Stimulated activated CD4-positive, alpha-beta T cell treated with anti-CD3 and anti-CD28 coated beads, Interleukin-2, amount 100 ng/mL, for 48 hours (primary cell): ENCODE data around the gene CLASRP.
"Not testable (repeated sequence)": the region's sequence is repeated elsewhere in the genome, so short reads cannot be mapped to it uniquely, and the experiment has no call there.

Experiments used
- DNase-seq, 2 donors: peaks; one replicate each; pipeline ENCODE4 v3.0.0-alpha.2; 2020

Gene CLASRP, protein sequence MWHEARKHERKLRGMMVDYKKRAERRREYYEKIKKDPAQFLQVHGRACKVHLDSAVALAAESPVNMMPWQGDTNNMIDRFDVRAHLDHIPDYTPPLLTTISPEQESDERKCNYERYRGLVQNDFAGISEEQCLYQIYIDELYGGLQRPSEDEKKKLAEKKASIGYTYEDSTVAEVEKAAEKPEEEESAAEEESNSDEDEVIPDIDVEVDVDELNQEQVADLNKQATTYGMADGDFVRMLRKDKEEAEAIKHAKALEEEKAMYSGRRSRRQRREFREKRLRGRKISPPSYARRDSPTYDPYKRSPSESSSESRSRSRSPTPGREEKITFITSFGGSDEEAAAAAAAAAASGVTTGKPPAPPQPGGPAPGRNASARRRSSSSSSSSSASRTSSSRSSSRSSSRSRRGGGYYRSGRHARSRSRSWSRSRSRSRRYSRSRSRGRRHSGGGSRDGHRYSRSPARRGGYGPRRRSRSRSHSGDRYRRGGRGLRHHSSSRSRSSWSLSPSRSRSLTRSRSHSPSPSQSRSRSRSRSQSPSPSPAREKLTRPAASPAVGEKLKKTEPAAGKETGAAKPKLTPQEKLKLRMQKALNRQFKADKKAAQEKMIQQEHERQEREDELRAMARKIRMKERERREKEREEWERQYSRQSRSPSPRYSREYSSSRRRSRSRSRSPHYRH

DNA sequence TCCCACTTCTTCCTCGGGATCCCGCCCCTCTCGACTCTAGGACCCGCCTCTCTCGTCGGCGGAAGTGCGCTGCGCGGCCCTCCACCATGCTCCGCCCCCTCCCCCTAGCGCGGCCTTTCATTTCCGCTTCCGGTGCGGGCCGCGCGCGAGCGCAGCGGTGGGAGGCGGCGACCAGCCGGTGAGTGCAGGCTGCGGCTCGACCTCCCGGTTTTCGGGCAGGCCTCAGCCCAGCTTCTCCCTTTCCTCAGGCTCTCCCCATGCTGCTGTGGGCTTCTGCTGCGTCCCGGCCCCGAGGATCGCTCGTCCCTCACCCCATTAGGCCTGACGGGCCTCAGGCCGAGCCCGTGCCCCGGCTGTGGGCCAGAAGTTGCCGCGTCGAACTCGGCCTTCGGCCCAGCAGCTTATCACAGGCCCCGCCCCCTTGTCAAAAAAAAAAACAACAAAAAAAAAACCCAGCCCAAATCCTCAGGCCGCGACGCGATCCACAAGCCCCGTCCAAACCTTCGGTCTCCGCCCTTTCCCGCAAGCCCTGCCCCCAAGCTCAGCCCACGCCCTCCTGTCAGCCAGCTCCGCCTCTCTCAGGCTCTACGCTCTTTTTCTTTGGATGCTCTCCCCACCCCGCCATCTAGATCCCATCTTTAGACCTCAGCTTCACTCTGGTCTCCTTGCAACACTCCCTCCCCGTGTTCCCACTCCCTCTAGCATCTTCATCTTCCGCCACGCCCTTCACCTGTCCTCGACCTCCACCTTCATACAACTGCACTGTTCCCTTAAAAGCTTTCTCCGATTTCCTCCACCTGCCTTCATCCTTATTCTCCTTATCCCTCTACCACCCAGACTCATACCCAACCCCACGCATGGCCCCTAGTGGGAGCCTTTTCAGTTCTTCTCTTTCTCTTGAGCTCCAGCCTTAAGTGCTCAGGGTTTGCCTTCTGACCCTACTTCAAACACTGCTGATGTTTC, at the start of gene CLASRP:
Gene CLASRP (plus strand): TSS at position 115 of the 963 bp plus-strand sequence. CDS start 1,168 bp downstream, outside the sequence.
- peak; percentile 87 to 90 for DNase-seq

DNA sequence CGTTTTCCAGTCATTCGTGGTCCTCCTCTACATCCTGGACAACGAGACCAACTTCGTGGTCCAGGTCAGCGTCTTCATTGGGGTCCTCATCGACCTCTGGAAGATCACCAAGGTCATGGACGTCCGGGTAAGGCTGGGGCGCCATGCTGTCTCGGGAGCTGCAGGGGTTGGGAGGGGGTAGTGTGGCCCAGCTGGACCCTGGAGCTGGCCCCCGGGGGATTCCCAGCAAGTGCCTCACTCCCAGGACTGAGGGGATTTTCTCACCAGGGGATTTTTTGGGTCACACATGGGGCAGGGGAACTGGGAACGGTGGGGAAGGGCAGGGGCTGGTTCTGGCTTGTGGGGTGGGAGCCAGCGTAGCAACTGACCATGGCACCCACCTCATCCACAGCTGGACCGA, 48.4 kb upstream of the CLASRP start:
- DNase-seq = no peak

DNA sequence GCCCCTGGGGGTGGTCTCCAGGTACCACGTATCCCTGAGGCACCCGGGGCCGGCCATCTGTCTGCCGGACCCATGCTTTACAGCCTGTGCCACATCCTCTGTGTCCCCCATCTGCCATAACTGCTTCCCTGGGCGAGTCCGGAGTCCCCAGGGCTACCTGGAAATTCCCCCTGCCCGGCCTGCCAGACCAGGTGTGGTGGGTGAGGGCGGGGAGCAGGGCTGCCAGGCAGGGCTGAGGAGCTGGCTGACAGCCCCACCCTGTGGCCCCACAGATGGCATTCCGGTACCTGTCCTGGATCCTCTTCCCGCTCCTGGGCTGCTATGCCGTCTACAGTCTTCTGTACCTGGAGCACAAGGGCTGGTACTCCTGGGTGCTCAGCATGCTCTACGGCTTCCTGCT, 47.9 kb upstream of the CLASRP start:
- no peak for DNase-seq

DNA sequence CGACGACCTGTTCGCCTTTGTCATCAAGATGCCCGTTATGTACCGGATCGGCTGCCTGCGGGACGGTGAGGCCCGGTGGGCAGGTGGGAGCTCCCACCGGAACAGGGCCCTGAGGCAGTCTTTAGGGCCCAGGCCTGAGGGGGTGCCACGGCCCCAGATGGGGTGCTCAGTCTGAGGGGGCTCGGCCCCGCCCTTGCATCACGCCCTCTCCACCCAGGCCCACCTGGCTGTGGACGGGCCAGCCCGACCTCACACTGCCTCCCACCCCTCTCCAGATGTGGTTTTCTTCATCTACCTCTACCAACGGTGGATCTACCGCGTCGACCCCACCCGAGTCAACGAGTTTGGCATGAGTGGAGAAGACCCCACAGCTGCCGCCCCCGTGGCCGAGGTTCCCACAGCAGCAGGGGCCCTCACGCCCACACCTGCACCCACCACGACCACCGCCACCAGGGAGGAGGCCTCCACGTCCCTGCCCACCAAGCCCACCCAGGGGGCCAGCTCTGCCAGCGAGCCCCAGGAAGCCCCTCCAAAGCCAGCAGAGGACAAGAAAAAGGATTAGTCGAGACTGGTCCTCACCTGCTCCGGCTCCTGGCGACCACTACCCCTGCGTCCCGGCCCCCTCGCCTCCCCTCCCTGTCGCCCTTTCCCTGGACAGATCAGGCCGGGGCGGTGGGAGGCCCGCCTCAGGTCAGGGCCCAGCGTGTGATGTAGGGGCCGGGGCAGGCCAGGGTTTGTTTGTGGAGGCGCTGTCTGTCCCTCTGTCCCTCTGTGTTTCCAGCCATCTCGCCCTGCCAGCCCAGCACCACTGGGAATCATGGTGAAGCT, 46.3 kb upstream of the CLASRP start:
- no peak for DNase-seq

DNA sequence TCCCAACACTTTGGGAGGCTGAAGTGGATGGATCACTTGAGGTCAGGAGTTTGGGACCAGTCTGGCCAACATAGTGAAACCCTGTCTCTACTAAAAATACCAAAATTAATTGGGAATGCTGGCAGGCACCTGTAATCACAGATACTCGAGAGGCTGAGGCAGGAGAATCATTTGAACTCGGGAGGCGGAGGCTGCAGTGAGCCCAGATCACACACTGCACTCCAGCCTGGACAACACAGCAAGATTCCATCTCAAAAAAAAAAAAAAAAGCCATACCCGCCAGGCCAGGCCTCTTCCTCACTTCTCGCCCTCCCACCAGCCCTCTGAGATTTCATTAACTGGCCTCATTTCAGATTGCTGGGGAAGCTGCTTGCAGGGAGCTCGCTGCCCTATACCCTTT, 45.3 kb upstream of the CLASRP start:
- DNase-seq = no peak

DNA sequence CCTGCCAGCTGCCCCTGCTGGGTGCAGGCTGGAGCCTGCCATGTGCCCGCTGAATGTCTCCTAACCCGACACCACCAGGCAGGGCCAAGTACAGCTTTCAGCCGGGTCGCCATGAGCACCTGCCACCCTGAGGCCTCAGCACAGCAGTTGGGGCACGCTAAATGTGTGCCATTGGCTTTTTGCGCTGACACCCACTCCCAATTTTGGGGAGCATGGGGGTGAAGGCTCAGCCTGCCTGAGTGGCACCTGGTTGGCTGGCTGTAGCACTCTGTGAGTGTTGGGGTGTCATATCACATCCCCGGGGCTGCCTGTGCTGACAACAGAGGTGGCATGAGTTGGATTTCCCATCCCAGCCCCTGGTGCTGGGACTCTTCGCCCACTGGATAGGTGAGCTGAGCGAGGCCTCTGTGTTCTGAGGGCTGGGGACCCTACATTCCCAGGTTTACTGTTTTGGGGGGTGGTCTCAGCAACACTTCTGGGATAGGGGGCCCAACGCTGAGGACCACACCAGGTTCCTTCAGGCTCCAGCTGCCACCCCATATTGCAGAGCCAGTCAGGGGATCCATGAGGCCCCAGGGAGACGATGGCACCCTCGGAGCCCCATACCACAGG, 44.8 kb upstream of the CLASRP start:
- no peak for DNase-seq

DNA sequence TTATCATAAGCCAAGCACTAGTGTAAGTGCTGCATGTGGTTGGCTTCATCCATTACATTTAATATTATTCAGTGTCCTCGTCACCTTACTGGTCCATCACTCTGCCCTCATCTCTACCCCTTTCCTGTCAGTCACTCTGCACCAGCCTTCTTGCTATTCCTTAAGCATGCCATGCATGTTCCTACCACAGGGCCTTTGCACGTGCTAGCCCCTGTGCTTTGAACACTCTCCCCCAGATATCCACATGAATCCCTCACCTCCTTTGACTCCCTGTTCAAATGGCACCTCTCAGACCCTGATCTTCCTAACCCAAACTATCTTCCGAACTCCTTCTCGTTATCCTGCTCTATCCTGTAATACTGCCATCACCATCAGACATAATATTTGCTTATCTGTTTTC, 40.8 kb upstream of the CLASRP start:
- DNase-seq = no peak

DNA sequence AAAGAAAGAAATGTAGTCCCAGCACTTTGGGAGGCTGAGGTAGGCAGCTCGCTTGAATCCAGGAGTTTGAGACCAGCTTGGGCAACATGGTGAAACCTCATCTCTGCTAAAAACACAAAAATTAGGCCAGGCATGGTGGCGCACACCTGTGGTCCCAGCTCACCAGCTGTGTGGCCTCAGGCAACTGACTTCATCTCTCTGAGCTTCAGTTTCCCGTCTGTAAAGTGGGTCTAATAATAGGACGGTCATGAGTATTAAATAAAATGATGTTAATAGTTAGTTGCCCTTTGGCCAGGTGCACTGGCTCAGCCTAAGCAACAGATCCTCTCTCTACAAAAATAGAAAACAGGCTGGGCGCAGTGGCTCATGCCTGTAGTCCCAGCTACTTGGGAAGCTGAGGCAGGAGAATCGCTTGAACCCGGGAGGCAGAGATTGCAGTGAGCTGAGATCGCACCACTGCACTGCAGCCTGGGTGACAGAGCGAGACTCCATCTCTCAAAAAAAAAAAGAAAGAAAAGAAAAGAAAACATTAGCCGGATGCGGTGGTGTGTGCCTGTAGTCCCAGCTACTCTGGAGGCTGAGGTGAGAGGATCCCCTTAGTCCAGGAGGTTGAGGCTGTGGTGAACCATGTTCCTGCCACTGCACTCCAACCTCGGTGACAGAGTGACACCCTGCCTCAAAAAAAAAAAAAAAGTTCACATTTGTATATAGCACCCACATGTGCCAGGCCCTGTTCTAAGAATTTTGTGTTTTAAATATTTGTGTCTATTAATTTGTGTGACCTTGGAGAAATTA, 39.5 kb upstream of the CLASRP start:
- not testable (repeated sequence) for DNase-seq

DNA sequence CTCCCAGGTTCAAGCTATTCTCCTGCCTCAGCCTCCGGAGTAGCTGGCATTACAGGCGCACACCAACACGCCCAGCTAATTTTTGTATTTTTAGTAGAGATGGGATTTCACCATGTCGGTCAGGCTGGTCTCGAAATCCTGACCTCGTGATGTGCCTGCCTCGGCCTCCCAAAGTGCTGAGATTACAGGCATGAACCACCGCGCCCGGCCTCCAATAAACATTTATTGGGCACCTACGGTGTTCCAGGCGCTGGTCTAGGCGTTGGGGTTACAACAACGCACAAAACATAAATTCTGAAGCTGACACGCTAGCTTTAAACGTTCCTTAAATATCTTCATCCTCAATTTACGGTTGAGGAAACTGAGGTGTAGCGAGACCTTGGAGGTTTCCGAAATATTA, 38.2 kb upstream of the CLASRP start:
- DNase-seq = not testable (repeated sequence)

DNA sequence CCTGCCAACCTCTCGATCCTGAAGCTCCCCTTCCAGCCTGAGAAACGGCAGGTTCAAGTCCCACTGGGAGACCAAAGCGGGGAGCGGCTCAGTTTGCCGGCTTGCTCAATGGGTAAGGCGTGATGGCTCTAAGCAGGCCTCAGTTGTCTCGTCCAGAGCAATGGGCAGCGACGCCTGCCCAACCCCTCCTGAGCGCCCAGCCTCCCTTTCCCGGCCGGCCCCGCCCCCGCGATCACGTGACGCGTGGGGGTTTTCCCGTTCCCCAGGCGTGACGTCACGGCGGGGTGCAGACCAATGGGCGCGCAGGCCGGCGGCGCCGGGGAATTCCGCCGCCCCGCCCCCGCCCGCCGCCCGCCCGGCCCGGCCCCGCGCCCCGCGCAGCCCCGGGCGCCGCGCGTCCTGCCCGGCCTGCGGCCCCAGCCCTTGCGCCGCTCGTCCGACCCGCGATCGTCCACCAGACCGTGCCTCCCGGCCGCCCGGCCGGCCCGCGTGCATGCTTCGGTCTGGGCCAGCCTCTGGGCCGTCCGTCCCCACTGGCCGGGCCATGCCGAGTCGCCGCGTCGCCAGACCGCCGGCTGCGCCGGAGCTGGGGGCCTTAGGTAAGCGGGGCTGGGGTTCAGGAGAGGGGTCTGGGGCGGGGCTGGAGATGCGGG, 37.6 kb upstream of the CLASRP start, which contains the start of gene RELB:
Gene RELB (plus strand): TSS at position 378 of the 653 bp plus-strand sequence. CDS start 116 bp downstream, at position 494.
- peak; percentile 98 to 100 for DNase-seq

DNA sequence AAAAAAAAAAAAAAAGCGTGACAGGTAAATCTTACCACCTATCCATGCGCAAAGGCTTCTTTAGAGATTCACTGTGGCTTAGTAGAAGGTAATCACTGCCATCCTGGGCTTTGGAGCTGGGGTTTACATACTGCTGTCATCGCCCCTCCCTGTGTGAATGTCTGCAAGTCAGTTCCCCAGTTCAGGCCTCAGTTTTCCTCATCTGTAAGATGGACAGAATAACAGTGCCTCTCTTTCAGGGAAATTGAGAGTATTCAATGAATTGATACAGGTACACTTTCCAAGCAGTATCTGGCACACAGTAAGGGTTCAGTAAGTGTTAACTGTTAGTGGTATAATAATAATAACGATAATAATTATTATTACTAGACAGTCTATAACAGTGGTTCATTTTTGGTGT, 35.4 kb upstream of the CLASRP start:
- no peak for DNase-seq

DNA sequence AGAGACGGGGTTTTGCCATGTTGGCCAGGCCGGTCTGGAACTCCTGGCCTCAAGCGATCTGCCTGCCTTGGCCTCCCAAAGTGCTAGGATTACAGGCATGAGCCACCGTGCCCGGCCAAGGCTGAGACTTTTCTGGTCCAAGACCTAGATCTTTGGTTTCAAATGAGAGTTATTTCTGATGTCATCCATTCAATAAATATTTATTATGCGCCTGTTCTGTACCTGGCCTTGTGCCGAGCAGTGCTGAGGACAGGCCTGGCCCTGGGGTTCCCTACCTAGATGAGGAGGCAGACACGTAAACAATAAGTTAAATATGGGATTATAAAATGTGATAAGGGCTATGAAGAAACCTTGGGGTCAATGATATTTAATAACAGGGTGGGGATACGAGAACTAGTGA, 33.1 kb upstream of the CLASRP start:
- DNase-seq = no peak

DNA sequence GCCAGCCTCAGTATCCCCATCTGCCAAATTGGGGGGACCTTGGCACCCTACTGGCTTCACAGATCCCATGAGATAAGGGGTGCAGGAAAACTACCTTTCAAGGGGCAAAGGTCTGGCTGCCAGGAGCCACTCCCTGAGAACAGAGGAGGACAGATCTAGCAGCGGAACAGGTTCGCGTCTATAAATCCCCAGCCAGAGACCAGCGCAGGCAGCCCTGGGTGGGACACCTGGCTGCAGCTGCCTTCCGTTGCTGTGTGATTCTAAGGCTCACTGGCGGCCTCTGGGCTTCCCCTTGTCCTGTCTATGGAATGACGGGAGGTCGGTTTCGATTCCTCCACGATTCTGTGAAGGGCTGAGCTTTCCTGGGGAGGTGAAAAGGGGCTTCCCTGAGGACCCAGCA, 30.3 kb upstream of the CLASRP start:
- DNase-seq = no peak

DNA sequence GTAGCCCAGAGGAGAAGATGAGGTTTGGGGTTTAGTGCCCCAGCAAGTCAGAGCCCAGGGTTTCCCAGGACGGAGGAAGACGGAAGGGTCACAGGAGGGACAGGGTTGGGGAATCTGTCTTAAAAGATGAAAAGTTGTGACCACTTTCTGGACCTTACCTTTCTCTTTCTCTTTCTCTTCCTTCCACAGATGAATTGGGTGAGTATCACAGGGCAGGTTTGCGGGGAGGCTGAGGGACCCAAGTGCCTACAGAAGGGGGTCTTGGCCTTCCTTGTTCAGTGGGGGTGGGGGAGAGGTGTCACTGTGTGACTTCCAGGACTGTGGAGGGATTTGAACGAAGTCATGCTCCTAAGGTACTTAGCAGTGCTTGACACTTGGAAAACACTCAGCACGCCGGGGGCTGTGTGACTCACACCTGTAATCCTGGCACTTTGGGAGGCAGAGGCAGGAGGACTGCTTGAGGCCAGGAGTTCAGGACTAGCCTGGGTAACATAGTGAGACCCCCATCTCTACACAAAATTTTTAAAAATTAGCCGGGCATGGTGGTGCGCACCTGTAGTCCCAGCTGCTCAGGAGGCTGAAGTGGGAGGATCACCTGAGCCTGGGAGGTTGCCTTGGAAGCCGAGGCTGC, 29.1 kb upstream of the CLASRP start:
- no peak for DNase-seq

DNA sequence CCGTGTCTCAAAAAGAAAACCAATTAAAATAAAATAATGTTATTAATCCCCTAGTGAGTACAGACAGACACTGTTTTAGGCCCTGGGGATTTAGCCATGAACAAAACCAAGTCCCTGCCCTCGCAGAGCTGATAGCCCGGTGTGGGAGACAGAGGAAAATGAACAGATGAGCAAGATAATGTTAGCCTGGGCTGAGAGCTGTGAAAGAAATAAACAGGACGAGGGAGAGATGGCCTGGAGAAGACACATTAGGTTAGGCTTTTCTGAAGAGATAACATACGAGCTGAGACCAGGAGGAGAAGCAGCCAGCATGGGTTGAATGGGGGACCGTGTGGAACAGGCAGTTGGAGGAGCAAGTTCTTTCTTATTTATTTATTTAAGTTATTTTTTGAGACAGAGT, 28.5 kb upstream of the CLASRP start:
- DNase-seq = no peak

DNA sequence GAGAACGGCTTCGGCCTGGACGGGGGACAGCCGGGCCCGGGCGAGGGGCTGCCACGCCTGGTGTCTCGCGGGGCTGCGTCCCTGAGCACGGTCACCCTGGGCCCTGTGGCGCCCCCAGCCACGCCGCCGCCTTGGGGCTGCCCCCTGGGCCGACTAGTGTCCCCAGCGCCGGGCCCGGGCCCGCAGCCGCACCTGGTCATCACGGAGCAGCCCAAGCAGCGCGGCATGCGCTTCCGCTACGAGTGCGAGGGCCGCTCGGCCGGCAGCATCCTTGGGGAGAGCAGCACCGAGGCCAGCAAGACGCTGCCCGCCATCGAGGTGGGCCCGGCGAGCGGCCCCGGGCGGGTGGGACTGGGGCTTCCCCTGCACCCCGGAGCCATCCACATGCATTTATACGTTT, 26.9 kb upstream of the CLASRP start:
- no peak for DNase-seq

DNA sequence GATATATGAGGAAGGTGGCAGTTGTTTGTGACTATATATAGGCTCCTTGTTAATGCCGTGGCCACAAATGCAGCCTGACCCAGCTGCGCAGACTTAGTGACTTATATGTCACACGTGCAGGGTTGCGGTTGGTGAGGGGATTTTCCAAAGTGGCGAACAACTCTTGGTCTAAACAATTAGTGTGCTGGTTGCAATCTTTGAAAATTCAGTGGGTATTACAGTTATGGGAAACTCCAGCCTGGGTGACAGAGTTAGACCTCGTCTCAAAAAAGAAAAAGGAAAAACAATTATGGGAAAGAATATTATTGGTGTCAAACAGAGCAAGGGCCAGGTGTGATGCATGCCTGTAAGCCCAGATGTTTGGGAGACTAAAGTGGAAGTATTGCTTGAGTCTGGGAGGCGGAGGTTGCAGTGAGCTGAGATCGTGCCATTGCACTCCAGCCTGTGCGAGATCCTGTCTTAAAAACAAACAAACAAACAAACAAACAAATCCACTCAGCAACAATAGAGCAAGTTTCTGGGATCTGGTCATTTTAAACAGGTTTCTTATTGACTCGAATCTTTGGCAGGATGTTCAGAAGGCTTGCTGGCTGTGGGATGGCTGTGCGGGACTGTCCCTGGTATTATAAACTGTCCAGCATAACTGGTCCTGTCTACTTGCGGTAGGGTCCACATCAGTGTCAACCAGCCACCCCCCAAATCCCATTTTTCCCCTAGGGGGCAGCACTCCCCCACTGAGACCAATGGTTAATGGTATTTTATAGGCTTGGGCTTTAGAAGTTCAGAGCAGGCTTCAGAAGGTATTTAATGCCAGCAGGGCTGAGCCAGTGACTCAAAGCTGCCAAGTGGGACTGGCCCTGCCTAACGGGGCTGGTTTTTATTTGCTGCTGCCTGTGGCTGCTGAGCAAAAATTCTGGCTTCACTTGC, 22.2 kb upstream of the CLASRP start:
- peak; percentile 54 to 61 for DNase-seq

DNA sequence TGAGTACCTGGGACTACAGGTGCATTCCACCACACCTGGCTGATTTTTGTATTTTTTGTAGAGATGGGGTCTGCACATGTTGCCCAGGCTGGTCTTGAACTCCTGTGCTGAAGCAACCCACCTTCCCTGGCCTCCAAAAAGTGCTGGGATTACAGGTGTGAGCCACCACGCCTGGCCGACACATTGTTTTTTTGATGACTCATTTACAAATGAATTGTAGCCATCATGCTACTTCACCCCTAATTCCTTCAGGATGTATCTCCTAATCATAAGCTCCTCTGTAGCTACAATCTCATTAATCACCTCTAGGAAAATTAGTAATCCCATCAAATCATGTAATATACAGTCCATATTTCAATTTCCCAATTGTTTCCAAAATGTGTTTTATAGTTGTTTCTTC, 19.7 kb upstream of the CLASRP start:
- DNase-seq = no peak

DNA sequence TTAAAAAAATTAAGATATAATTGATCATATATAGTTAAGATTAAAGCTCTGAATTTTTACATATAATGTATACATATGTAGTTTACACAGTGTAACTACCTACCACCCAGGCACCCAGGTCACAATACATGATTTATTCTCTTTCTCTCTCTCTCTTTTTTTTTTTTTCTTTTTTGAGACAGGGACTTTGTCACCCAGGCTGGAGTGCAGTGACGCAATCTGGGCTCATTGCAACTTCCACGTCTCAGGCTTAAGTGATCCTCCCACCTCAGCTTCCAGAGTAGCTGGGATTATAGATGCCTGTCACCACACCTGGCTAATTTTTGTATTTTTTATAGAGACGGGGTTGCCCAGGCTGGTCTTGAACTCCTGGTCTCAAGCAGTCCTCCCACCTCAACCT, 18.8 kb upstream of the CLASRP start:
- DNase-seq = no peak
